IMR-90 (cell line): Measurements from ENCODE around the gene EPB41L1. TPM values are rescaled to one million over a fixed set of nuclear protein-coding genes. Genes with fewer than 3 reads are reported as not detected.

Source experiments
- ATAC-seq: fragments of 200-7000 bp; cut with Tn5 transposase; 2 replicates; pipeline ENCODE4 v1.9.1; 2020; ENCODE audit warnings: low read depth, mild to moderate bottlenecking, moderate library complexity
- BruUV-seq: library from RNA; stranded (reverse); fragments of 400-500 nt; replicated peaks from 2 replicates; lab custom pipeline; 2021; lab: Mats Ljungman, UMichigan
- CTCF ChIA-PET: fragments of 300-600 bp; formaldehyde crosslinking; extraction: SDS; loops from one replicate; lab custom pipeline; 2021; ENCODE audit warnings: antibody characterized with exemption; lab: Yijun Ruan, JAX
- POLR2A ChIA-PET: fragments of 300-600 bp; sonication (Branson Sonifier 250); formaldehyde crosslinking; loops from one replicate; lab custom pipeline; 2022; ENCODE audit warnings: antibody characterized with exemption; ENCODE audit not compliant: unreplicated experiment; lab: Charles Lee
- DNase-seq: peaks from one replicate; pipeline ENCODE4 v3.0.0; 2013
- H2AFZ ChIP-seq: replicated peaks from 2 replicates; pipeline ENCODE3; 2013; ENCODE audit warnings: low read length, mild to moderate bottlenecking; ENCODE audit not compliant: poor library complexity
- H2AK5ac ChIP-seq: 2 replicates; pipeline ENCODE4 v1.6.1; 2013; ENCODE audit warnings: low read depth, low read length, inconsistent platforms
- H2AK9ac ChIP-seq: replicated peaks from 2 replicates; pipeline ENCODE3; 2013; ENCODE audit warnings: mild to moderate bottlenecking, low read depth, low read length, moderate library complexity; ENCODE audit not compliant: poor library complexity
- H2BK120ac ChIP-seq: 2 replicates; pipeline ENCODE4 v1.6.1; 2013; ENCODE audit warnings: low read depth, low read length, inconsistent platforms
- H2BK15ac ChIP-seq: 3 replicates; pipeline ENCODE4 v1.6.1; 2013; ENCODE audit warnings: low read depth, low read length, inconsistent platforms
- H2BK20ac ChIP-seq: 2 replicates; pipeline ENCODE4 v1.6.1; 2013; ENCODE audit warnings: low read depth, mild to moderate bottlenecking, inconsistent platforms, low read length, moderate library complexity
- H2BK5ac ChIP-seq: 2 replicates; pipeline ENCODE4 v1.6.1; 2013; ENCODE audit warnings: mild to moderate bottlenecking, low read depth, low read length, inconsistent platforms; ENCODE audit not compliant: poor library complexity, severe bottlenecking
- H3K14ac ChIP-seq: replicated peaks from 2 replicates; pipeline ENCODE4 v1.6.1; 2013; ENCODE audit warnings: low read depth, low read length, inconsistent platforms
- H3K18ac ChIP-seq: 2 replicates; pipeline ENCODE4 v1.6.1; 2013; ENCODE audit warnings: low read depth, low read length, control low read depth
- H3K23ac ChIP-seq: 2 replicates; pipeline ENCODE4 v1.6.1; 2013; ENCODE audit warnings: low read depth, low read length, inconsistent platforms
- H3K27ac ChIP-seq: 2 replicates; pipeline ENCODE4 v1.5.1; 2013; ENCODE audit warnings: mild to moderate bottlenecking, control low read depth, low read length; ENCODE audit not compliant: insufficient read depth
- H3K27me3 ChIP-seq: 2 replicates; pipeline ENCODE4 v1.6.1; 2013; ENCODE audit warnings: low read length; ENCODE audit not compliant: control insufficient read depth, insufficient read depth
- H3K36me3 ChIP-seq: 2 replicates; pipeline ENCODE4 v1.6.1; 2013; ENCODE audit warnings: low read length, mixed read lengths; ENCODE audit not compliant: control insufficient read depth, insufficient read depth
- H3K4ac ChIP-seq: 2 replicates; pipeline ENCODE4 v1.6.1; 2013; ENCODE audit warnings: low read depth, low read length, inconsistent platforms
- H3K4me1 ChIP-seq: 2 replicates; pipeline ENCODE4 v1.6.1; 2013; ENCODE audit warnings: low read length, mixed read lengths; ENCODE audit not compliant: control insufficient read depth, insufficient read depth
- H3K4me2 ChIP-seq: 2 replicates; pipeline ENCODE4 v1.6.1; 2013; ENCODE audit warnings: low read depth, mild to moderate bottlenecking, control low read depth, low read length, moderate library complexity
- H3K4me3 ChIP-seq: 2 replicates; pipeline ENCODE4 v1.5.1; 2013; ENCODE audit warnings: low read depth, mild to moderate bottlenecking, control low read depth, low read length, moderate library complexity; ENCODE audit not compliant: insufficient read depth
- H3K56ac ChIP-seq: 2 replicates; pipeline ENCODE4 v1.6.1; 2013; ENCODE audit warnings: low read length, inconsistent platforms; ENCODE audit not compliant: insufficient read depth; ENCODE audit errors: extremely low read depth
- H3K79me1 ChIP-seq, 2 experiments: 2 replicates each; pipeline ENCODE4 v1.6.1; 2013; ENCODE audit warnings: low read length in 2 of 2, inconsistent platforms in 1 of 2, low read depth in 1 of 2
- H3K9ac ChIP-seq: 2 replicates; pipeline ENCODE4 v1.6.1; 2013; ENCODE audit warnings: low read depth, low read length, control low read depth
- H3K9me1 ChIP-seq: 2 replicates; pipeline ENCODE4 v1.6.1; 2013; ENCODE audit warnings: low read length, inconsistent platforms; ENCODE audit not compliant: insufficient read depth
- H3K9me3 ChIP-seq: 2 replicates; pipeline ENCODE4 v1.6.1; 2013; ENCODE audit warnings: low read length; ENCODE audit not compliant: control insufficient read depth, insufficient read depth
- H4K20me1 ChIP-seq: 2 replicates; pipeline ENCODE4 v1.6.1; 2013; ENCODE audit warnings: low read length, inconsistent platforms; ENCODE audit not compliant: insufficient read depth
- H4K5ac ChIP-seq: 2 replicates; pipeline ENCODE4 v1.6.1; 2013; ENCODE audit warnings: mild to moderate bottlenecking, low read depth, low read length, control low read depth
- H4K8ac ChIP-seq, 2 experiments: 2 replicates each; pipeline ENCODE4 v1.6.1; 2013; ENCODE audit warnings: low read depth in 2 of 2, low read length in 2 of 2, control low read depth in 1 of 2, inconsistent platforms in 1 of 2
- H4K91ac ChIP-seq: 2 replicates; pipeline ENCODE4 v1.6.1; 2013; ENCODE audit warnings: low read depth, low read length, inconsistent platforms; ENCODE audit not compliant: insufficient read depth
- CEBPB ChIP-seq: IDR thresholded peaks from 2 replicates; pipeline ENCODE4 v1.6.1; 2012; ENCODE audit warnings: low read depth, low read length, improper control_type of control experiment
- CHD1 ChIP-seq: IDR thresholded peaks from 2 replicates; pipeline ENCODE4 v1.6.1; 2012; ENCODE audit warnings: low read depth, low read length, improper control_type of control experiment
- CTCF ChIP-seq: conservative IDR thresholded peaks from 2 replicates; pipeline ENCODE4 v1.5.1; 2012; ENCODE audit warnings: mild to moderate bottlenecking, low read depth, low read length, improper control_type of control experiment
- FOS ChIP-seq: fragments of 150-350 bp; IDR thresholded peaks from 2 replicates; pipeline ENCODE4 v1.6.1; 2016; ENCODE audit warnings: low read depth, low read length
- MAZ ChIP-seq: IDR thresholded peaks from 2 replicates; pipeline ENCODE4 v1.6.1; 2012; ENCODE audit warnings: low read depth, mild to moderate bottlenecking, low read length, improper control_type of control experiment, moderate library complexity, borderline replicate concordance
- MXI1 ChIP-seq: IDR thresholded peaks from 2 replicates; pipeline ENCODE4 v1.6.1; 2012; ENCODE audit warnings: low read depth, mild to moderate bottlenecking, low read length, moderate library complexity, borderline replicate concordance
- NFE2L2 ChIP-seq: fragments of 150-350 bp; IDR thresholded peaks from 2 replicates; pipeline ENCODE4 v1.6.1; 2016; ENCODE audit warnings: low read depth, mild to moderate bottlenecking, low read length
- RAD21 ChIP-seq: IDR thresholded peaks from 2 replicates; pipeline ENCODE4 v1.6.1; 2012; ENCODE audit warnings: low read length, improper control_type of control experiment
- RCOR1 ChIP-seq: IDR thresholded peaks from 2 replicates; pipeline ENCODE4 v1.6.1; 2012; ENCODE audit warnings: mild to moderate bottlenecking, low read length, improper control_type of control experiment; ENCODE audit not compliant: insufficient replicate concordance
- RFX5 ChIP-seq: IDR thresholded peaks from 2 replicates; pipeline ENCODE4 v1.8.0; 2012; ENCODE audit warnings: low read depth, mild to moderate bottlenecking, low read length, moderate library complexity
- SMC3 ChIP-seq: fragments of 150-350 bp; IDR thresholded peaks from 2 replicates; pipeline ENCODE4 v1.6.1; 2016; ENCODE audit warnings: low read depth, mild to moderate bottlenecking, antibody characterized with exemption, low read length, moderate library complexity
- USF2 ChIP-seq: fragments of 150-350 bp; IDR thresholded peaks from 2 replicates; pipeline ENCODE4 v1.6.1; 2017; ENCODE audit warnings: mild to moderate bottlenecking, antibody characterized with exemption, low read length, low read depth
- WGBS, 2 experiments: methylation state at CpG; one replicate each; pipeline versions ENCODE4 v1.1.5 to v1.1.7; 2013; ENCODE audit warnings: missing lambda C conversion rate in 2 of 2; ENCODE audit not compliant: insufficient read length in 1 of 2; ENCODE audit errors: extremely low coverage in 2 of 2; 5-methylcytosine and 5-hydroxymethylcytosine counted together
- dilution Hi-C: fragments of 300-500 bp; cut with HindIII; formaldehyde crosslinking; loops from one replicate; pipeline ENCODE4 v1.14.3; 2018; ENCODE audit warnings: low sequenced_read_pairs; ENCODE audit not compliant: unreplicated experiment
- in situ Hi-C: fragments of 300-500 bp; cut with MboI; formaldehyde crosslinking; loops from 3 replicates; pipeline ENCODE4 v1.14.3; 2019; ENCODE audit warnings: low sequenced_read_pairs, inconsistent platforms, mixed read lengths
- intact Hi-C: fragments of 100-400 bp; cut with micrococcal nuclease; formaldehyde crosslinking; loops from 2 replicates; pipeline ENCODE4 v1.10.0; 2022
- polyA plus RNA-seq, 3 experiments: library from polyadenylated mRNA; depleted of rRNA; stranded (reverse); fragments of >200 nt; gene quantifications; 2 replicates each; pipeline ENCODE4 v1.2.3, GENCODE V29; 2012; ENCODE audit warnings: low replicate concordance in 1 of 3
- total RNA-seq: library from RNA; depleted of rRNA; stranded (reverse); fragments of >200 nt; gene quantifications from 2 replicates; pipeline ENCODE4 v1.2.3, GENCODE V29; 2012
- TF ChIP-seq, protein P1 (sequence below): fragments of 150-350 bp; IDR thresholded peaks from 2 replicates; pipeline ENCODE4 v1.6.1; 2016; ENCODE audit warnings: low read depth, mild to moderate bottlenecking, low read length, moderate library complexity, borderline replicate concordance

EPB41L1 gene
- total and polyA plus RNA-seq, 2 of the 4 experiments (the other 2 are of a cell fraction), result 12.5 to 33.7 TPM

DNA sequence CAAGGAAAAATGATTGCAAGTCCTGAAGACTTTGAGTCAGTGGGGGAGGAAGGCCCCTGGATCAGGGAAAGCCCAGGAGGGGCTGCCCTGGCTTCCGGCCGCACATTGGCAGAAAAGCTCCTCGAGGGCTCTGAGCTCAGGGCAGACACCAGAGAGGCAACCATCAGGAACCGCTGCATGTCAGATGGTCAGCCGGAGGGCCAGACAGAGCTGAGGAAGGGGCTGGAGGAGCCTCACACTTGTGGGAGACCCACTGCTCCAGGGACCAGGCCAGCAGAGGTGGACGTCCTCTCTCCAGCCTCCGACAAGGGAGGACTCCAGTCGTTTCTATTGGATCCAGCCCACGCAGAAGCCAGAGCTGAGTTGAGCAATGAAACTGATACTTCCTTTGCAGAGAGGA, 51.5 kb downstream of the EPB41L1 start:
- Histone ChIP-seq H3K27ac (no peak overlapping the region), H3K9ac (no peak overlapping the region), H3K18ac (no peak overlapping the region), H2BK15ac (no peak overlapping the region), H4K91ac (no peak overlapping the region), H2AK5ac (no peak overlapping the region), H4K8ac (no peak overlapping the region), H4K20me1 (no peaks in the 10 kb centered on the region), H3K79me1 (no peaks in the 10 kb centered on the region), H3K27me3 (no peaks in the 10 kb centered on the region), H3K4me2 (no peak overlapping the region), H3K56ac (no peak overlapping the region), H3K4ac (no peak overlapping the region), H2AFZ (no peak overlapping the region), H3K9me1 (no peaks in the 10 kb centered on the region), H2AK9ac (no peak overlapping the region), H3K23ac (no peak overlapping the region), H3K9me3 (no peaks in the 10 kb centered on the region), H3K4me1 (no peaks in the 10 kb centered on the region), H3K14ac (no peak overlapping the region), H3K4me3 (no peak overlapping the region), H4K5ac (no peak overlapping the region), H2BK120ac (no peak overlapping the region), H3K36me3 (peaks cover 9% of the 10 kb centered on the region), H2BK5ac (no peak overlapping the region), H2BK20ac (no peak overlapping the region)
- BruUV-seq, result no TSS peak
- intact Hi-C loops, result no loop called here
- ATAC-seq, result no peak
- no peak for DNase-seq
- dilution Hi-C loops, result no loop called here
- in situ Hi-C loops, result loop anchor here (5.0 to 25.0 kb wide), 2 partner anchors 236 to 706 kb away; no protein-coding TSS in a partner anchor
- TF ChIP-seq, protein P1, sequence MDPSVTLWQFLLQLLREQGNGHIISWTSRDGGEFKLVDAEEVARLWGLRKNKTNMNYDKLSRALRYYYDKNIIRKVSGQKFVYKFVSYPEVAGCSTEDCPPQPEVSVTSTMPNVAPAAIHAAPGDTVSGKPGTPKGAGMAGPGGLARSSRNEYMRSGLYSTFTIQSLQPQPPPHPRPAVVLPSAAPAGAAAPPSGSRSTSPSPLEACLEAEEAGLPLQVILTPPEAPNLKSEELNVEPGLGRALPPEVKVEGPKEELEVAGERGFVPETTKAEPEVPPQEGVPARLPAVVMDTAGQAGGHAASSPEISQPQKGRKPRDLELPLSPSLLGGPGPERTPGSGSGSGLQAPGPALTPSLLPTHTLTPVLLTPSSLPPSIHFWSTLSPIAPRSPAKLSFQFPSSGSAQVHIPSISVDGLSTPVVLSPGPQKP, result no peak
- TF ChIP-seq RAD21, result no peak
- no peak for TF ChIP-seq CTCF
- no peak for TF ChIP-seq RCOR1
- no peak for TF ChIP-seq MXI1
- no peak for TF ChIP-seq SMC3
- no peak for TF ChIP-seq CHD1
- TF ChIP-seq NFE2L2, result no peak
- no peak for TF ChIP-seq USF2
- TF ChIP-seq MAZ, result no peak
- no peak for TF ChIP-seq FOS
- no peak for TF ChIP-seq RFX5
- no peak for TF ChIP-seq CEBPB
- POLR2A ChIA-PET, result no interaction called here
- WGBS, 2 experiments, result 87% methylated on average over 5 of the region's 9 CpGs; no CpG with 5 or more reads in 1 of the 2 experiments
- CTCF ChIA-PET, result interaction anchor here (0.6 kb wide), 1 partner anchor 684 kb away, joined by 3 read pairs; no protein-coding TSS in a partner anchor
